VCaP (cell line): ENCODE measurements around the gene IMMT.

ENCODE experiments used
- H3K27ac ChIP-seq: fragments of 450-650 bp; 2 replicates; pipeline ENCODE4 v1.5.1; 2017
- TF ChIP-seq, protein P1 (sequence below): fragments of 450-650 bp; conservative IDR thresholded peaks from 2 replicates; pipeline ENCODE4 v1.5.1; 2017; ENCODE audit warnings: mild to moderate bottlenecking, moderate library complexity

IMMT gene

DNA sequence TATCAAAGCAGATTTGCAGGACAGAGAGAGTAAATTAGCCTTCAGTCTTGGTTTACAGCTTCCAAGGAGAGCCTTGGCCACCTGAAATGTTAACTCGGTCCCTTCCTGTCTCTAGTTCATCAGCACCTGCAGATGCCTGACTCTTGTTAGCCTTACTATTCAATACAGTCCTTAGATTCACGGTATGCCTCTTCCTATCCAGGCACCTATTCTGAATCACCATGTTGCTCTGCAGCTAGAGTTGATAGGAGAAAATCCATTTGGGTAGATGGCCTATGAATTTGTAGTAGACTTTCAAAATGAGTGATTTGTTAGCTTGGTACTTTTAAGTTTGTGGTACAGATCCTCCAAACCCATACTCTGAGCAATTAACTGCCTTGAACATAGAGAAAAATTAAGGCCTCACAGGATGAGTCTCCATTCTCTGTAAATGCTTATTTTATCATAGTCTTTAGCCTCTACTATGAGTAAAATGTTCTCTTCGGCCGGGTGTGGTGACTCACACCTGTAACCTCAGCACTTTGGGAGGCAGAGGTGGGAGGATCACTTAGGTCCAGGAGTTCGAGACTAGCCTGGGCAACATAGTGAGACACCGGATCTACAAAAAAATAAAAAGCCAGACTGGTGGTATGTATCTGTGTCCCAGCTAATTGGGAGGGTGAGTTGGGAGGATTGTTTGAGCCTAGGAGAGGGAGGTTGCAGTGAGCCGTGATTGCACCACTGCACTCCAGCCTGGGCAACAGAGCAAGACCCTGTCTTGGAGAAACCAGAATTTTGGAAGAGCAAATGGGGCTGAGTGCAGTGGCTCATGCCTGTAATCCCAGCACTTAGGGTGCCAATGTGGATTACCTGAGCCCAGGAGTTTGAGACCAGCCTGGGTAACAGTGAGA, 56.3 kb downstream of the IMMT start:
- H3K27ac ChIP-seq = no peak overlapping the region
- TF ChIP-seq, protein P1, sequence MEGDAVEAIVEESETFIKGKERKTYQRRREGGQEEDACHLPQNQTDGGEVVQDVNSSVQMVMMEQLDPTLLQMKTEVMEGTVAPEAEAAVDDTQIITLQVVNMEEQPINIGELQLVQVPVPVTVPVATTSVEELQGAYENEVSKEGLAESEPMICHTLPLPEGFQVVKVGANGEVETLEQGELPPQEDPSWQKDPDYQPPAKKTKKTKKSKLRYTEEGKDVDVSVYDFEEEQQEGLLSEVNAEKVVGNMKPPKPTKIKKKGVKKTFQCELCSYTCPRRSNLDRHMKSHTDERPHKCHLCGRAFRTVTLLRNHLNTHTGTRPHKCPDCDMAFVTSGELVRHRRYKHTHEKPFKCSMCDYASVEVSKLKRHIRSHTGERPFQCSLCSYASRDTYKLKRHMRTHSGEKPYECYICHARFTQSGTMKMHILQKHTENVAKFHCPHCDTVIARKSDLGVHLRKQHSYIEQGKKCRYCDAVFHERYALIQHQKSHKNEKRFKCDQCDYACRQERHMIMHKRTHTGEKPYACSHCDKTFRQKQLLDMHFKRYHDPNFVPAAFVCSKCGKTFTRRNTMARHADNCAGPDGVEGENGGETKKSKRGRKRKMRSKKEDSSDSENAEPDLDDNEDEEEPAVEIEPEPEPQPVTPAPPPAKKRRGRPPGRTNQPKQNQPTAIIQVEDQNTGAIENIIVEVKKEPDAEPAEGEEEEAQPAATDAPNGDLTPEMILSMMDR = no peak

DNA sequence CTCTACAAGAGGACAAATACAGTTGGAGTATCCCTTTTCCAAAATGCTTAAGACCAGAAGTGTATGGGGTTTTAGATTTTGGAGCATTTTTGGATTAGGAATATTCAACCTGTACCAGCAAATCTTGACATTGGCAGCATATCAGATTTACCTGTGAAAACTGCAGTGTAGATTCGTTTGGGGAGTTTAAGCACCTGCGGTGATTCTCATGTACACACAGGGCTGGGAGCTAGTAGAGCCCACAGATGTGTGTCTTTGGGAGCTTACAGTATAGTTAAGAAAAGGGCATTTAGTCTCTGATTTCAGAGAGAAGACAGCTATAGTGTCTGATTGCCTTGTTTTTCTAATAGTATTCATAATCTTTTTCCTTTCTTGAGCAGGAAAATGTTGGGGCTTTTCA, 59.1 kb downstream of the IMMT start:
- H3K27ac ChIP-seq = no peak overlapping the region
- TF ChIP-seq, protein P1 = no peak

DNA sequence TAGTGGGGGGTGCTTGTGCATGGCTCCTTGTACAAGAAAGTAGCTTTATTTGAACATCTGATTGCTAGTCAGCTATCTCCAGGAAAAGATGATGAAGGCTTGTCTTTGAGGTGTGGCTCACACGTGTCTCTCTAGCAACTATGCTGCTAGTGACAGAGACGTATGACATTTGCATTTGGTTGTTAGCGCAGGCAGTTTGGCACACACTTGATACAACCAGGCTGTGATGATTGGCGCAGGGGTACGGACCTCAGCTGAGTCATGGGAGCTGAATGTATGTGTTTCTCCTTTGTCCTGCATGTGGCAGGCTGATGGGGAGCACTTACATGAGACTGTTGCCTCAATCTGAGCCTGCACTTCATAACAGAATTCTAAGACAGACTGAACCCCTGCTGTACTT, 59.6 kb downstream of the IMMT start:
- TF ChIP-seq, protein P1 = no peak
- H3K27ac ChIP-seq = no peak overlapping the region

DNA sequence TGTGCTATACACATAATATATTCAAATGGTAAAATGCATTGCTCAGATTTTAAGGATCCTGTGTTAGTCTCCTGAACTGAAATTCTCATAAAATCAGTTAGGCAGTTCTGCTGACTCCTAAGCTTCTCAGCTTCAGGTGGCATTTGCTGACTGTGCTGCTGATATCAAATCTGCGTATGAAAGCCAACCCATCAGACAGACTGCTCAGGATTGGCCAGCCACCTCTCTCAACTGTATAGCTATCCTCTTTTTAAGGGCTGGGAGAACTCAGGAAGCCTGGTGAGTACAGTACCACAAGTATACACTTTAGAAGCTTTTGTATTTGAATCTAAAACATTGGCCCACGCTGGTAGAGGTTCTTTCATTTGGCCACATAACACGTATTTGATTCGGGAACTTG, 60.6 kb downstream of the IMMT start:
- TF ChIP-seq, protein P1 = no peak
- no peak overlapping the region for H3K27ac ChIP-seq

DNA sequence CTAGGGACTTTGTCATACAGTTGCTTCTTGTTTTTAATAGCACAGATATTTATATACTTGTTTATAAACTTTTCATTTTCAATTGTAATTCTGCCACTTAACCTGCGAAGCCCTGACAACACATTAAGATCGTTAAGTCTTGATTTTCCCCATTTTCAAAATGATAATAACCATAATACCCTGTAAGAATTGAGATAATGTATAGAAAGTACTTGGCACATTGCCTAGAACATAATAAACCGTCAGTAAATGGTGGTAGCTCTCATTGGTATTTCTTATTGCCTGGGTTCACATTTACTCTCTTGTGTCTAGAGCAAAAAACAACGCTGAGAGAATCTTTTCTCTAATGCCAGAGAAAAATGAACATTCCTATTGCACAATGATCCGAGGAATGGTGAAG, 70.6 kb downstream of the IMMT start:
- no peak overlapping the region for H3K27ac ChIP-seq
- TF ChIP-seq, protein P1 = no peak

DNA sequence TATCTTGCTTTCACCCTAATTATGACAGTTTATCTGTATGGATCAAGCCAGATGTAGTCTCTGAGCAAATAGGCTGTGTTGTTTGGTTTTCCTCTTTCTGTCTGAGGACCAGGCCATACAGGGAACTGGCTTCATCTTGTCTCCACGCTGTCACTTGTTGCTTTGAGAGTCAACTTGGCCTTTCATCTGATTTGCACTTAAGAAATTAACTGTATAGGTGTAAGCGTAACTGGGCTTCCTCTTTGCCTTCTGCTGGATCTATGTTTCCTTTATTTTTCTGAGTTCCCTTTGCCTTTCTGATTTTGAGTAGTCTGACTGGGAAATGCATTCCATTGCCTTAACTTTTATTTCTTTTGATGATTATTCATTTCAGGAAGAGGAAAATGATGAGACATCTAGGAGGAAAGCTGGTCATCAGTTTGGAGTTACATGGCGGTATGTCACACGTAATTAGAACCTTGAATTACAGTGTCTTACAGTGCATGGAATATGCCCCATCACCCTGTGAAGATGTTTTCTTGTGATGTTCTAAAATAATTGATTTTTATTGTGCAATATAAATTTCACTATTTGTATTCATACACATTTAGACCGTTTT, 71.8 kb downstream of the IMMT start:
- TF ChIP-seq, protein P1 = no peak
- H3K27ac ChIP-seq = no peak overlapping the region

DNA sequence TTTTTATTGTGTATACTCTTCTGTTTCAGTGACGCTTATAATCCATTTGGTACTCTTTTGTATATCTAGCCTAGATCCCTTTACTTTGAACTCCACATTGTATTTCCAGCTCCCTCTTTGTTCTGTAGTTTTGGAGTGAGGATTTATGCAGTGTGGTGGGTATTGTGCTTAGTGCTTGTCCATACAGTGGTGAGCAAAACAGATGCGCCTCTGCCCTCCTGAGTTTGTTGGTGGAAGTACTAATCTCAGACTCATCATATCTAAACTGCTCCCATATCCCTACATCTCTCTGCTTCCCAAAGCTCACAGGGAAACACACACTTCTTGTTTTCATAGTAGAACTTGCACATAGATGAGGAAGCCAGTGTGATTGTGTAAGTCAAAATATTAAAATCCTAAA, 77.1 kb downstream of the IMMT start:
- TF ChIP-seq, protein P1 = no peak
- H3K27ac ChIP-seq = no peak overlapping the region
